ENCODE results near the gene RO60. TPM values are rescaled to one million over a fixed set of nuclear protein-coding genes. Genes with fewer than 3 reads are reported as not detected.
A peak's percentile ranks its signal among the peaks of the same experiment; 100 is the strongest.

Gene RO60
- total RNA-seq, 1 donor from 2014 or later, result 104 TPM

- Mint-ChIP-seq H3K4me3 (ENCODE audit: unreplicated experiment) (no peak overlapping the region), H3K27me3 (ENCODE audit: unreplicated experiment) (no peaks in the 10 kb centered on the region), H3K27ac (ENCODE audit: unreplicated experiment) (peak overlapping the region; percentile 35), H3K36me3 (ENCODE audit: unreplicated experiment) (peaks cover 11% of the 10 kb centered on the region), H3K4me1 (ENCODE audit: unreplicated experiment) (peaks cover 28% of the 10 kb centered on the region), H3K9me3 (ENCODE audit: unreplicated experiment) (no peaks in the 10 kb centered on the region)
- no peak for TF ChIP-seq CTCF (IDR thresholded peaks at IDR 0.05)
- DNase-seq (ENCODE audit: extremely low spot score, unreplicated experiment), result no peak
Measured at GRCh38 chr1:193102662-193103061, 43.2 kb downstream of the RO60 start.

DNA sequence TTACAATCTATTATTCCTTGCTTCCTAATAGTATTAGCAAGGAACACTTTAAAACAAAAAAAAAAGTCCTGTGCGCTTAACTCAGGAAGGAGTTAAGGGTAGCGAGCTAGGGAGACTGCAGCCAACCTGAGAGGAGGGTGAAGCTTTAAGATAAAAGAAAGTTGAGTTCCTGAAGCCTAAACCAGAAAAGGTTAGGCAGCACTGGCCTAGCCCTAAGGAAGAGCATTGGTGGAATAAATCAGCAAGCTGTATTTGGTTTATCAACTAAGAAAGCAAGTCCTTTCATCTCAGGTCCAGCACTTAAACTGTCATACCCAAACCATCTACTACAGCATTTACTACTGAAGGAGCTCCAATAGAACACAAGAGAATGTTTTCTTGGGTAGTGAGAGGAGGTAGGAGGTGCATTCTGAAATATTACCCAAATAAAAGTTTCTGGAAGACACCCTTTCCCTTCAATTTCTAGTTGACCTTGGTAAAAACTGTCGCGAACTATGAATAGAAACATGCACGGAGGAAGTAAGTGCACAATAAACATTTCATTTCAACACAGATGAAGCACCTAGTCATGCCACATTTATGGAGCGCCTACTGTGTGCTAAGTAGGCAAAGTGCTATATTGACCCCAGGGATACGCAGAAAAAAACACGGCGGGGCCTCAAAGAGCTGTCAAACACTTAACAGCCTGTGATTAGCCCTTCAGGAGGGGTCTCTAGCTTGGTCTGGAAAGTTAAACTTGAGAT is 44.5 kb downstream of the RO60 start:
- peaks cover 28% of the 10 kb centered on the region for H3K4me1 Mint-ChIP-seq (ENCODE audit: unreplicated experiment)
- H3K9me3 Mint-ChIP-seq (ENCODE audit: unreplicated experiment), result no peaks in the 10 kb centered on the region
- H3K4me3 Mint-ChIP-seq (ENCODE audit: unreplicated experiment), result peak overlapping the region; percentile 90
- H3K27me3 Mint-ChIP-seq (ENCODE audit: unreplicated experiment), result no peaks in the 10 kb centered on the region
- H3K27ac Mint-ChIP-seq (ENCODE audit: unreplicated experiment), result peak overlapping the region; percentile 90
- DNase-seq (ENCODE audit: extremely low spot score, unreplicated experiment), result no peak
- TF ChIP-seq CTCF (IDR thresholded peaks at IDR 0.05), result no peak
- peaks cover 4% of the 10 kb centered on the region for H3K36me3 Mint-ChIP-seq (ENCODE audit: unreplicated experiment)

GRCh38 chr1:193104502-193104906 is 45.1 kb downstream of the RO60 start:
- peaks cover 28% of the 10 kb centered on the region for H3K4me1 Mint-ChIP-seq (ENCODE audit: unreplicated experiment)
- H3K36me3 Mint-ChIP-seq (ENCODE audit: unreplicated experiment), result peaks cover 3% of the 10 kb centered on the region
- DNase-seq (ENCODE audit: extremely low spot score, unreplicated experiment), result peak; percentile 85
- peak overlapping the region; percentile 90 for H3K27ac Mint-ChIP-seq (ENCODE audit: unreplicated experiment)
- TF ChIP-seq CTCF (IDR thresholded peaks at IDR 0.05), result no peak
- H3K4me3 Mint-ChIP-seq (ENCODE audit: unreplicated experiment), result peak overlapping the region; percentile 90
- no peaks in the 10 kb centered on the region for H3K27me3 Mint-ChIP-seq (ENCODE audit: unreplicated experiment)
- no peaks in the 10 kb centered on the region for H3K9me3 Mint-ChIP-seq (ENCODE audit: unreplicated experiment)

GRCh38 chr1:193104907-193105820 is 45.8 kb downstream of the RO60 start, which contains the start of gene GLRX2:
GLRX2 (minus strand) TSS chr1:193105414; CDS start chr1:193105382, 32 bp downstream.
- H3K4me3 Mint-ChIP-seq (ENCODE audit: unreplicated experiment), result peak within 1 kb of the TSS; percentile 90
- H3K27ac Mint-ChIP-seq (ENCODE audit: unreplicated experiment), result peak within 1 kb of the TSS; percentile 90
- TF ChIP-seq CTCF (IDR thresholded peaks at IDR 0.05), result peak; percentile 18

DNA sequence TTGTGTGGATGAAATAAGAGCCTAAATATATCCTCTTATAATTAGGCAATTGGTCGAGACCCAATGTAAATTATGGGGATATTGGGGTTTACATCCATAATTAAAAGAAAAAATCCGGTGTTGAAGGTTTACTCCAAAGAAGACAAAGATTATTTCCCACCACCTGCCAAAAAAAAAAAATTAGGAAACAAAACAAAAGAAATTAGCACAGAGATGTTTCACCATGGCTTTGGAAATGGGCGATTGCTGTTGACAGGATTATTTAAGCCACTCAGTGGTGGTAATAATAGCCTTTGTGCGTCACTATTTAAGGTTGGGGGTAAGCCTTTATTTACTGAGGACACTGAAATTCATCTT is 46.4 kb downstream of the RO60 start:
- H3K36me3 Mint-ChIP-seq (ENCODE audit: unreplicated experiment), result no peaks in the 10 kb centered on the region

More at GRCh38 chr1:193104907-193105820, 45.8 kb downstream of the RO60 start, which contains the start of gene GLRX2:
- H3K4me1 Mint-ChIP-seq (ENCODE audit: unreplicated experiment), result peaks cover 29% of the 10 kb centered on the region
- no peaks in the 10 kb centered on the region for H3K27me3 Mint-ChIP-seq (ENCODE audit: unreplicated experiment)
- DNase-seq (ENCODE audit: extremely low spot score, unreplicated experiment), result peak; percentile 93
- no peaks in the 10 kb centered on the region for H3K9me3 Mint-ChIP-seq (ENCODE audit: unreplicated experiment)
- peaks cover 3% of the 10 kb centered on the region for H3K36me3 Mint-ChIP-seq (ENCODE audit: unreplicated experiment)

More for the DNA sequence above, 46.4 kb downstream of the RO60 start:
- TF ChIP-seq CTCF (IDR thresholded peaks at IDR 0.05), result no peak
- Mint-ChIP-seq H3K4me3 (ENCODE audit: unreplicated experiment) (peak overlapping the region; percentile 90), H3K4me1 (ENCODE audit: unreplicated experiment) (peaks cover 32% of the 10 kb centered on the region), H3K27ac (ENCODE audit: unreplicated experiment) (peak overlapping the region; percentile 90), H3K9me3 (ENCODE audit: unreplicated experiment) (no peaks in the 10 kb centered on the region), H3K27me3 (ENCODE audit: unreplicated experiment) (no peaks in the 10 kb centered on the region)
- no peak for DNase-seq (ENCODE audit: extremely low spot score, unreplicated experiment)
